ENCODE results near the gene SLC9A7. TPM values are rescaled to one million over a fixed set of nuclear protein-coding genes. Genes with fewer than 3 reads are reported as not detected.
A peak's percentile ranks its signal among the peaks of the same experiment; 100 is the strongest.

SLC9A7 gene
- total and polyA plus RNA-seq, 12 donors: 0.43 to 7.5 (median 1.9) TPM

DNA sequence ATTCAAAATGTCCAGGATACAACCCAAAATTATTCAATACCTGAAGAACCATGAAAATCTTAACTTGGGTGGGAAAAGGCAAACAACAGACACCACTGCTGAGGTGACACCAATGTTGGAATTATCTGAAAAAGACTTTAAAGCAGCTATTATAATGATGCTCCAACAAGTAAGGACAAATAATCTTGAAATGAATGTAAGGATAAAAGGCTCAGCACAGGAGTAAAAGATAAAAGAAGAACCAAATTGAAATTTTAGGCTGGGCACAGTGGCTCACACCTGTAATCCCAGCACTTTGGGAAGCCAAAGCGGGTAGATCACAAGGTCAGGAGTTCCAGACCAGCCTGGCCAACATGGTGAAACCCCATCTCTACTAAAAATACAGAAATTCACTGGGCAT is 4.0 kb upstream of the SLC9A7 start:
- Histone ChIP-seq H3K9me3 (peaks cover 0 to 14% (median 0%) of the 10 kb centered on the region in 11 donors), H3K4me1 (peaks cover 0 to 7% (median 0%) of the 10 kb centered on the region in 9 donors), H3K4me3 (no peak overlapping the region), H3K36me3 (no peaks in the 10 kb centered on the region), H3K27ac (no peak overlapping the region), H3K27me3 (peaks cover 0 to 42% (median 0%) of the 10 kb centered on the region in 7 donors)
- no peak for DNase-seq
- TF ChIP-seq, protein P1, sequence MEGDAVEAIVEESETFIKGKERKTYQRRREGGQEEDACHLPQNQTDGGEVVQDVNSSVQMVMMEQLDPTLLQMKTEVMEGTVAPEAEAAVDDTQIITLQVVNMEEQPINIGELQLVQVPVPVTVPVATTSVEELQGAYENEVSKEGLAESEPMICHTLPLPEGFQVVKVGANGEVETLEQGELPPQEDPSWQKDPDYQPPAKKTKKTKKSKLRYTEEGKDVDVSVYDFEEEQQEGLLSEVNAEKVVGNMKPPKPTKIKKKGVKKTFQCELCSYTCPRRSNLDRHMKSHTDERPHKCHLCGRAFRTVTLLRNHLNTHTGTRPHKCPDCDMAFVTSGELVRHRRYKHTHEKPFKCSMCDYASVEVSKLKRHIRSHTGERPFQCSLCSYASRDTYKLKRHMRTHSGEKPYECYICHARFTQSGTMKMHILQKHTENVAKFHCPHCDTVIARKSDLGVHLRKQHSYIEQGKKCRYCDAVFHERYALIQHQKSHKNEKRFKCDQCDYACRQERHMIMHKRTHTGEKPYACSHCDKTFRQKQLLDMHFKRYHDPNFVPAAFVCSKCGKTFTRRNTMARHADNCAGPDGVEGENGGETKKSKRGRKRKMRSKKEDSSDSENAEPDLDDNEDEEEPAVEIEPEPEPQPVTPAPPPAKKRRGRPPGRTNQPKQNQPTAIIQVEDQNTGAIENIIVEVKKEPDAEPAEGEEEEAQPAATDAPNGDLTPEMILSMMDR (IDR thresholded peaks at IDR 0.05): no peak
- ATAC-seq: no peak
- 81 to 100% methylated on average over 1 of the region's 1 CpG for WGBS, 2 donors
- intact Hi-C loops (cut with DNase I): no loop called here

DNA sequence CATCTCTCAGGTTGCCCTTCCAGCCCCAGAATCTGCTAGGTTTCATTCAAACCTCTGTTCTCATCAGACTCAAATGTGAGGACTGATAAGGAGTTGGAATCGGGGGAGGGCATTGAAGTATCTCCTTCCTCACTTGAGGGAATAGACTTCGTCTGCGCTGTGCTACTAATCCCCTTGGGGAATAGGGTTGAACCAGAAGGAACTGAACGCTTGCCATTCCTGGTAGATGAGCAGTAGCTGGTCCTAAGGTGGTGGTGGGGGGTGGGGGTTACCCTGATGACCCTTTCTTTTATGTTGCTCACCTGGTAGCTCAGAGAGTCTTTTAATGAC is 692 bp upstream of the SLC9A7 start:
- intact Hi-C loops (cut with DNase I): loop anchor here in 9 of 10 donors (1.0 to 10.0 kb wide), 7 partner anchors 33 to 333 kb away; no protein-coding TSS in a partner anchor
- H3K27ac ChIP-seq: no peak overlapping the region
- 7 to 10% methylated on average over 4 of the region's 4 CpGs for WGBS, 2 donors
- H3K27me3 ChIP-seq: peaks cover 0 to 42% (median 0%) of the 10 kb centered on the region in 7 donors
- DNase-seq (no peak), ATAC-seq (no peak)
- peaks cover 0 to 14% (median 0%) of the 10 kb centered on the region in 11 donors for H3K9me3 ChIP-seq
- peaks cover 0 to 7% (median 0%) of the 10 kb centered on the region in 9 donors for H3K4me1 ChIP-seq
- no peaks in the 10 kb centered on the region for H3K36me3 ChIP-seq
- peak overlapping the region in 9 of 10 donors; percentile 34 to 56 (median 53) for H3K4me3 ChIP-seq
- TF ChIP-seq, protein P1 (IDR thresholded peaks at IDR 0.05): peak in 1 of 9 donors; percentile 6

DNA sequence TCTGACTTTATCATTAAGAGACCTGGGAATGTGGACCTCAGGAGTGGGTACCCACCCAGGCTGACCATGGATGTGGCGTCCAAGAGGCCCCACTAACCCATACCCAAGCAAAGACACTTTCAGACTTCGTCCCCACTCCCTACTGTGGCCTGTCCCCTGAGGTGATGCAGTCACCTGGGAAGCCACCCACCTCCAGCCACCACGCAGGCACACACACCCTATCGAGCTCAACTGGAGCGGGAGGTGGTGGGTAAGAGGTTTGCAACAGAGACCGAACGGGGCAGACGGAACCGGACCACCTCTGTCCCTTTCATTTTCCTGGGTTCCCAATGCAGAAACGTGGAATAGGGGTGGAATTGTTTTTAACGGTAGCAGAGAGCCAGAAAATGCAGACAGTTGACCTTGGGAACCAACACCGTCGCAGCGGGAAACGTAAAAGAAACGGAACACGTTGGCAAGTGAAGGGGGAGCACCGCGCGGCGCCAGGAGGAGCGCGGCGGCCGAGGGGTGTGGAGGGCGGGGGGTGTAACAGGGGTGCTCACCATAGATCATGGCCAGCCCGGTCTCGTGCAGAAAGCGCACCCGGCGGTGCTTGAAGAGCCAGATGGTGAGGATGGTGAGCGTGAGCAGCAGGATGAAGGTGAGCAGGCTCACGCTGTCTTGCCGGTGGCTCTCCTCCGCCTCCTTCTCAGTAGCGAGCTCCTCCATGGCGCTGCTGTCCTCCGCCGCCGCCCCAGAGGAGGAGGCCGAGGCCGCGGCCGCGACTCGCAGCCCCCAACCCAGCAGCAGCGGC is 559 bp downstream of the SLC9A7 start:
- intact Hi-C loops (cut with DNase I): loop anchor here in 7 of 10 donors (2.0 to 10.0 kb wide), 6 partner anchors 34 to 334 kb away; no protein-coding TSS in a partner anchor
- ATAC-seq (peak in 3 of 8 donors; percentile 20 to 33 (median 23)), DNase-seq (peak in 1 of 2 donors; percentile 8)
- H3K4me3 ChIP-seq: peak overlapping the region in 9 of 10 donors; percentile 34 to 56 (median 53)
- 14 to 21% methylated on average over 21 to 44 of the region's 47 CpGs for WGBS, 2 donors
- H3K27ac ChIP-seq: no peak overlapping the region
- H3K4me1 ChIP-seq: peaks cover 0 to 7% (median 0%) of the 10 kb centered on the region in 9 donors
- peaks cover 0 to 9% (median 0%) of the 10 kb centered on the region in 11 donors for H3K9me3 ChIP-seq
- H3K36me3 ChIP-seq: no peaks in the 10 kb centered on the region
- peaks cover 0 to 32% (median 0%) of the 10 kb centered on the region in 7 donors for H3K27me3 ChIP-seq
- TF ChIP-seq, protein P1 (IDR thresholded peaks at IDR 0.05): no peak

DNA sequence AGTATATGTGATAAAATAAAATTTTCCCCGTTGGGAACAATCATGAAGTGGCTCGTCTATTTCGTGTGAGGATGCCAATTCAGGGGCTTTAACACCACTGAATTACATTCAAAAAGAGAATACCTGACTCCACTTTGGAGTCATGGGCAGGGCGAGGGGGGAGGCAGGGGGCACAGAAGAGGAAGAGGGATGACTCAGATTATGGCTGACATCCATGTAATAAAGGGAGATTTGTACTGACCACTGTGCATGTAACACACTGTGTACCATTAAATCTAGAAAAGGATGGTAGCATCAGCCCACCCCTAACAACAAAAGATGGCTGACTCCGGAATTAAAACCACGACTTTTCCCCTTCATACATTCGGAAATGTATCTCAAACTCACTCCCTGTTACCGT is 1.3 kb downstream of the SLC9A7 start:
- Histone ChIP-seq H3K27ac (no peak overlapping the region), H3K4me1 (peaks cover 0 to 7% (median 0%) of the 10 kb centered on the region in 9 donors), H3K9me3 (peaks cover 0 to 2% (median 0%) of the 10 kb centered on the region in 11 donors), H3K4me3 (peak overlapping the region in 1 of 10 donors; percentile 56), H3K27me3 (peaks cover 0 to 32% (median 0%) of the 10 kb centered on the region in 7 donors), H3K36me3 (no peaks in the 10 kb centered on the region)
- TF ChIP-seq, protein P1 (IDR thresholded peaks at IDR 0.05): no peak
- DNase-seq (no peak), ATAC-seq (no peak)
- 82 to 84% methylated on average over 8 of the region's 8 CpGs for WGBS, 2 donors
- intact Hi-C loops (cut with DNase I): loop anchor here in 5 of 10 donors (5.0 to 10.0 kb wide), 4 partner anchors 35 to 277 kb away; no protein-coding TSS in a partner anchor
